ENCODE data around the gene TMEM190. TPM values are rescaled to one million over a fixed set of nuclear protein-coding genes. Genes with fewer than 3 reads are reported as not detected.
A peak's percentile ranks its signal among the peaks of the same experiment; 100 is the strongest.

TMEM190 gene
- total RNA-seq, 1 experiment from 2014 or later = not detected

DNA sequence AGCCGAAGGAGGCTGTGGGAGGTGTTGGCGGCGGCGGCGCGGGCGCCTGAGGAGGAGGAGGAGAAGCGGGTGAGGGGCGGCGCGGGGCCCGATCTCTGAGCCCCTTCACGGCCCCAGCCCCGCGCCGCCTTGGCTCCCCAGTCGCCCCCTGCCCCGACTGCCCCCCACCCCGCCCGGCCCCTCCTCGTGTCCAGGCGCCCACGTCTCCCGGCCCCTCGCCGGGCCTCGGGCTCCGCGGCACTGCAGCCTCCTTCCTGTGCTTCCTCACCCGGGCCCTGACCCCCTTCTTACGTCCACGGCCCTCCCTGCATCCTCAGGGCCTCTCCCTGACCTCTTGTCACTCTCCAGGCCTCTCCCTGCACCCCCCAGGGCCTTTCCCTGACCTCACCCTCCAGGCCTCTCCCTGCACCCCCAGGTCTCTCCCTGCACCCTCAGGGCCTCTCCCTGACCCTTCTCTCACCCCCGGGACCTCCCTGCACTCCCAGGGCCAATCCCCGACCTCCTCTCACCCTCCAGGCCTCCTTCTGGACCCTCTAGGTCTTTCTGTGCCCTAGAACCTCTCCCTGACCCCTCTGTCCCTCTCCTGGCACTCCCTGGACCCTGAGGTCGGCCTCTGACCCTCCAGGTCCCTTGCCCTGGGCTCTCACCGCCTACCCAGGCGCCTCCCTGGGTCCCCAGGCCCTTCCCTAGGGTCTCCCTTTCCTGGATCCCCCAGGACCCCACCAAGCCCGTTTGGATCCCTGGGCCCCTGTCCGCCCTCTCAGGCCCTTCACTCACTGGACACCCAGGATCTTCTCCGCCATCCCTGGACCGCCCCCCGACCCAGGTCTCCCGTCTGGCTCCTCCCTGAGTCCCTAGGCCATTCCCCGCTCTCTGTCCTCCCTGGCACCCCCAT is 36.5 kb upstream of the TMEM190 start:
- BruUV-seq (replicated peaks) = TSS peak; percentile 25
- H3K9me3 ChIP-seq (ENCODE audit: control insufficient read depth in 1 of 2, insufficient read depth in 1 of 2, low read depth in 1 of 2, low read length in 2 of 2) = no peaks in the 10 kb centered on the region
- POLR2A ChIA-PET = interaction anchor here (0.7 to 1.3 kb wide), 13 partner anchors 10 to 194 kb away, joined by 3 to 18 read pairs (median 4); partner anchors contain the start of genes HSPBP1, PPP6R1, PTPRH and ZNF628
- CTCF ChIA-PET = interaction anchor here (0.9 to 1.5 kb wide), 5 partner anchors 10 to 199 kb away, joined by 3 to 15 read pairs (median 5); partner anchors contain the start of gene HSPBP1
- H2AFZ ChIP-seq (ENCODE audit: low read depth, low read length, poor library complexity, severe bottlenecking) = no peak overlapping the region
- no peaks in the 10 kb centered on the region for H3K9me2 ChIP-seq (ENCODE audit: insufficient read depth)
- intact Hi-C loops (cut with micrococcal nuclease) = loop anchor here (2.0 kb wide), 1 partner anchor 45 kb away; the partner anchor contains the start of genes RPL28 and TMEM238
- H3K79me2 ChIP-seq (ENCODE audit: insufficient read depth, low read length) = peaks cover 9% of the 10 kb centered on the region; the same call in 1 of the 2 replicates
- peaks cover 4 to 5% of the 10 kb centered on the region in 2 experiments; a peak in 3 of 4 replicates for H3K36me3 ChIP-seq (ENCODE audit: control insufficient read depth in 1 of 2, insufficient read depth in 2 of 2, low read length in 2 of 2)
- H3K27ac ChIP-seq (ENCODE audit: low read depth, low read length) = peak overlapping the region; percentile 92
- peak overlapping the region; percentile 98 for H3K4me2 ChIP-seq (ENCODE audit: low read length)
- ATAC-seq (no peak), DNase-seq (ENCODE audit: low read depth, low spot score) (no peak)
- H3K27me3 ChIP-seq (ENCODE audit: insufficient read depth, low read length) = no peaks in the 10 kb centered on the region
- no peaks in the 10 kb centered on the region for H4K20me1 ChIP-seq (ENCODE audit: insufficient read depth)
- peak overlapping the region; percentile 74 to 83 for H3K4me3 ChIP-seq (replicated peaks in 1 of 2; ENCODE audit: low read depth in 1 of 2, low read length in 2 of 2)
- peak overlapping the region; percentile 85 for H3K9ac ChIP-seq (ENCODE audit: low read length)
- peaks cover 9 to 39% of the 10 kb centered on the region in 2 experiments for H3K4me1 ChIP-seq (ENCODE audit: control insufficient read depth in 1 of 2, insufficient read depth in 2 of 2, low read length in 2 of 2)
- RAD21 ChIA-PET (ENCODE audit: low non-redundant PET in 1 of 2, low total read pairs in 2 of 2, uncharacterized antibody in 2 of 2, unreplicated experiment in 2 of 2) = interaction anchor here in 1 of 2 experiments (1.3 kb wide), 1 partner anchor 44 kb away, joined by 4 read pairs; the partner anchor contains the start of gene TMEM238
- TF ChIP-seq SP1 (IDR thresholded peaks at IDR 0.05; ENCODE audit: low read depth) (no peak), ELF1 (IDR thresholded peaks at IDR 0.05; ENCODE audit: borderline replicate concordance, low read depth) (no peak), SIN3A (IDR thresholded peaks at IDR 0.05; ENCODE audit: low read depth) (no peak), FOSL1 (IDR thresholded peaks at IDR 0.05; ENCODE audit: low read depth) (no peak), TCF7L2 (IDR thresholded peaks at IDR 0.05; ENCODE audit: borderline replicate concordance, extremely low read depth, insufficient read depth, insufficient read length) (no peak), POLR2AphosphoS5 (IDR thresholded peaks at IDR 0.05; ENCODE audit: low read depth, low read length) (peak; percentile 92), RAD21 (IDR thresholded peaks at IDR 0.05; ENCODE audit: low read depth) (no peak), CBX3 (IDR thresholded peaks at IDR 0.05; ENCODE audit: low read depth) (no peak), SRF (IDR thresholded peaks at IDR 0.05; ENCODE audit: low read depth) (no peak), YY1 (IDR thresholded peaks at IDR 0.05; ENCODE audit: extremely low read depth, insufficient replicate concordance, low read depth, low read length) (peak; percentile 6), POLR2A (IDR thresholded peaks at IDR 0.05; ENCODE audit: borderline replicate concordance, extremely low read depth, insufficient read depth, insufficient read length) (no peak), CEBPB (IDR thresholded peaks at IDR 0.05; ENCODE audit: low read depth) (no peak), EZH2phosphoT487 (IDR thresholded peaks at IDR 0.05; ENCODE audit: borderline replicate concordance) (no peak), EGR1 (IDR thresholded peaks at IDR 0.05; ENCODE audit: low read depth) (no peak), ZNF274 (IDR thresholded peaks at IDR 0.05; ENCODE audit: low read depth, low read length) (no peak), JUND (IDR thresholded peaks at IDR 0.05) (no peak)
- TF ChIP-seq, protein P1, sequence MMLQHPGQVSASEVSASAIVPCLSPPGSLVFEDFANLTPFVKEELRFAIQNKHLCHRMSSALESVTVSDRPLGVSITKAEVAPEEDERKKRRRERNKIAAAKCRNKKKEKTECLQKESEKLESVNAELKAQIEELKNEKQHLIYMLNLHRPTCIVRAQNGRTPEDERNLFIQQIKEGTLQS (IDR thresholded peaks at IDR 0.05) = no peak
- TF ChIP-seq, protein P2, sequence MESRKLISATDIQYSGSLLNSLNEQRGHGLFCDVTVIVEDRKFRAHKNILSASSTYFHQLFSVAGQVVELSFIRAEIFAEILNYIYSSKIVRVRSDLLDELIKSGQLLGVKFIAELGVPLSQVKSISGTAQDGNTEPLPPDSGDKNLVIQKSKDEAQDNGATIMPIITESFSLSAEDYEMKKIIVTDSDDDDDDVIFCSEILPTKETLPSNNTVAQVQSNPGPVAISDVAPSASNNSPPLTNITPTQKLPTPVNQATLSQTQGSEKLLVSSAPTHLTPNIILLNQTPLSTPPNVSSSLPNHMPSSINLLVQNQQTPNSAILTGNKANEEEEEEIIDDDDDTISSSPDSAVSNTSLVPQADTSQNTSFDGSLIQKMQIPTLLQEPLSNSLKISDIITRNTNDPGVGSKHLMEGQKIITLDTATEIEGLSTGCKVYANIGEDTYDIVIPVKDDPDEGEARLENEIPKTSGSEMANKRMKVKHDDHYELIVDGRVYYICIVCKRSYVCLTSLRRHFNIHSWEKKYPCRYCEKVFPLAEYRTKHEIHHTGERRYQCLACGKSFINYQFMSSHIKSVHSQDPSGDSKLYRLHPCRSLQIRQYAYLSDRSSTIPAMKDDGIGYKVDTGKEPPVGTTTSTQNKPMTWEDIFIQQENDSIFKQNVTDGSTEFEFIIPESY (IDR thresholded peaks at IDR 0.05; ENCODE audit: extremely low read depth, insufficient replicate concordance, low read length) = no peak
- TF ChIP-seq, protein P3, sequence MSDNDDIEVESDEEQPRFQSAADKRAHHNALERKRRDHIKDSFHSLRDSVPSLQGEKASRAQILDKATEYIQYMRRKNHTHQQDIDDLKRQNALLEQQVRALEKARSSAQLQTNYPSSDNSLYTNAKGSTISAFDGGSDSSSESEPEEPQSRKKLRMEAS (IDR thresholded peaks at IDR 0.05) = no peak
- TF ChIP-seq, protein P4, sequence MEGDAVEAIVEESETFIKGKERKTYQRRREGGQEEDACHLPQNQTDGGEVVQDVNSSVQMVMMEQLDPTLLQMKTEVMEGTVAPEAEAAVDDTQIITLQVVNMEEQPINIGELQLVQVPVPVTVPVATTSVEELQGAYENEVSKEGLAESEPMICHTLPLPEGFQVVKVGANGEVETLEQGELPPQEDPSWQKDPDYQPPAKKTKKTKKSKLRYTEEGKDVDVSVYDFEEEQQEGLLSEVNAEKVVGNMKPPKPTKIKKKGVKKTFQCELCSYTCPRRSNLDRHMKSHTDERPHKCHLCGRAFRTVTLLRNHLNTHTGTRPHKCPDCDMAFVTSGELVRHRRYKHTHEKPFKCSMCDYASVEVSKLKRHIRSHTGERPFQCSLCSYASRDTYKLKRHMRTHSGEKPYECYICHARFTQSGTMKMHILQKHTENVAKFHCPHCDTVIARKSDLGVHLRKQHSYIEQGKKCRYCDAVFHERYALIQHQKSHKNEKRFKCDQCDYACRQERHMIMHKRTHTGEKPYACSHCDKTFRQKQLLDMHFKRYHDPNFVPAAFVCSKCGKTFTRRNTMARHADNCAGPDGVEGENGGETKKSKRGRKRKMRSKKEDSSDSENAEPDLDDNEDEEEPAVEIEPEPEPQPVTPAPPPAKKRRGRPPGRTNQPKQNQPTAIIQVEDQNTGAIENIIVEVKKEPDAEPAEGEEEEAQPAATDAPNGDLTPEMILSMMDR (IDR thresholded peaks at IDR 0.05 in 2 of 3, conservative IDR thresholded peaks at IDR 0.05 in 1 of 3; ENCODE audit: borderline replicate concordance in 1 of 3, insufficient read depth in 1 of 3, low read depth in 2 of 3, low read length in 2 of 3) = no peak
